Ascending aorta (tissue), 2 donors: ENCODE measurements around the gene MAGI1. TPM values are rescaled to one million over a fixed set of nuclear protein-coding genes. Genes with fewer than 3 reads are reported as not detected.
A peak's percentile ranks its signal among the peaks of the same experiment; 100 is the strongest.

Experiments used
- DNase-seq, 2 donors: peaks; one replicate each; pipeline ENCODE4 v3.0.0-alpha.2; 2019; ENCODE audit warnings: low spot score in 2 of 2
- H3K27ac ChIP-seq, 2 donors: fragments of 200-600 bp; sonication (generic); one replicate each; pipeline ENCODE4 v1.5.1; 2016 to 2017; ENCODE audit warnings: mild to moderate bottlenecking in 1 of 2
- H3K27me3 ChIP-seq: fragments of 200-600 bp; sonication (generic); one replicate; pipeline ENCODE4 v1.5.1; 2017
- H3K36me3 ChIP-seq, 2 donors: fragments of 200-600 bp; sonication (generic); one replicate each; pipeline ENCODE4 v1.5.1; 2016
- H3K4me1 ChIP-seq, 2 donors: fragments of 200-600 bp; sonication (generic); one replicate each; pipeline ENCODE4 v1.5.1; 2016 to 2017; ENCODE audit warnings: mild to moderate bottlenecking in 1 of 2
- H3K4me3 ChIP-seq, 2 donors: fragments of 200-600 bp; sonication (generic); one replicate each; pipeline ENCODE4 v1.5.1; 2016 to 2017; ENCODE audit warnings: mild to moderate bottlenecking in 1 of 2
- H3K9me3 ChIP-seq, 2 donors: fragments of 200-600 bp; sonication (generic); one replicate each; pipeline ENCODE4 v1.5.1; 2016
- CTCF ChIP-seq, 3 experiments: fragments of 200-600 bp in 2 of 3; fragments of 450-650 bp in 1 of 3; sonication (generic) in 2 of 3; IDR thresholded peaks; one replicate each; pipeline ENCODE4 v1.5.1; 2016 to 2019; ENCODE audit warnings: antibody characterized with exemption in 3 of 3, mild to moderate bottlenecking in 1 of 3, moderate library complexity in 1 of 3
- intact Hi-C: fragments of 100-400 bp; cut with DNase I; formaldehyde crosslinking; loops from one replicate; pipeline ENCODE4 v1.15.1; 2023
- total RNA-seq: library from RNA; depleted of rRNA; stranded (reverse); fragments of >200 nt; gene quantifications from one replicate; pipeline ENCODE4 v1.1.0, GENCODE V29; 2016

MAGI1 gene
- total RNA-seq, 1 donor from 2014 or later = 28.4 TPM

- Histone ChIP-seq H3K27ac (no peak overlapping the region), H3K27me3 (no peaks in the 10 kb centered on the region), H3K36me3 (no peaks in the 10 kb centered on the region), H3K9me3 (peaks cover 0 to 3% of the 10 kb centered on the region in 2 donors), H3K4me1 (no peaks in the 10 kb centered on the region), H3K4me3 (no peak overlapping the region)
- TF ChIP-seq CTCF (IDR thresholded peaks at IDR 0.05) = no peak
- no peak for DNase-seq
- intact Hi-C loops = no loop called here
These were observed 28.4 kb upstream of the MAGI1 start for GRCh38 chr3:66066963-66067617.

DNA sequence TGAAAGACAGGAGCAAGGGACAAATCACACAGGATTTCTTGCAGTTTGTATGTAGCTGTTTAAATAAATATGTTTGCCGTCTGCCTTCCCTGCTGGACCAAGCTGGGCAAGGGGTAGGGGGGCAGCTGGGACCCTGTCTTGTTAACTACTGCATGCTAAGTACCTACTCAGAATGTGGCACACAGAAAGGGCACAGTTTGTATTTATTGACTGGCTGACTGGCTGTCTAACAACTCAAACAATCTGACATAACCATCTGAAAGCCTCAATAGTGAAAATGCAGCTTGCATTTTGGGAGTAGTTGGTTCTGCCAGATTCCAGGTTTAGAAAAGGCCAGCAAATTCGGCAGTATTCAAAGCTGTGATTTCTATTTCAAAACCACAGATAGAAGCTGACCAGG, 16.6 kb upstream of the MAGI1 start:
- no peak for TF ChIP-seq CTCF (IDR thresholded peaks at IDR 0.05)
- no peaks in the 10 kb centered on the region for H3K36me3 ChIP-seq
- no peaks in the 10 kb centered on the region for H3K27me3 ChIP-seq
- H3K4me1 ChIP-seq = peaks cover 3 to 19% of the 10 kb centered on the region in 2 donors
- H3K4me3 ChIP-seq = no peak overlapping the region
- intact Hi-C loops = no loop called here
- peak overlapping the region in 1 of 2 donors; percentile 47 for H3K27ac ChIP-seq
- DNase-seq = no peak
- no peaks in the 10 kb centered on the region for H3K9me3 ChIP-seq

GRCh38 chr3:66053550-66054094, 14.9 kb upstream of the MAGI1 start:
- no peaks in the 10 kb centered on the region for H3K27me3 ChIP-seq
- no peaks in the 10 kb centered on the region for H3K36me3 ChIP-seq
- intact Hi-C loops = no loop called here
- H3K4me1 ChIP-seq = peaks cover 3 to 19% of the 10 kb centered on the region in 2 donors
- peak overlapping the region; percentile 54 to 61 for H3K27ac ChIP-seq
- TF ChIP-seq CTCF (IDR thresholded peaks at IDR 0.05) = no peak
- DNase-seq = no peak
- no peak overlapping the region for H3K4me3 ChIP-seq
- H3K9me3 ChIP-seq = no peaks in the 10 kb centered on the region

DNA sequence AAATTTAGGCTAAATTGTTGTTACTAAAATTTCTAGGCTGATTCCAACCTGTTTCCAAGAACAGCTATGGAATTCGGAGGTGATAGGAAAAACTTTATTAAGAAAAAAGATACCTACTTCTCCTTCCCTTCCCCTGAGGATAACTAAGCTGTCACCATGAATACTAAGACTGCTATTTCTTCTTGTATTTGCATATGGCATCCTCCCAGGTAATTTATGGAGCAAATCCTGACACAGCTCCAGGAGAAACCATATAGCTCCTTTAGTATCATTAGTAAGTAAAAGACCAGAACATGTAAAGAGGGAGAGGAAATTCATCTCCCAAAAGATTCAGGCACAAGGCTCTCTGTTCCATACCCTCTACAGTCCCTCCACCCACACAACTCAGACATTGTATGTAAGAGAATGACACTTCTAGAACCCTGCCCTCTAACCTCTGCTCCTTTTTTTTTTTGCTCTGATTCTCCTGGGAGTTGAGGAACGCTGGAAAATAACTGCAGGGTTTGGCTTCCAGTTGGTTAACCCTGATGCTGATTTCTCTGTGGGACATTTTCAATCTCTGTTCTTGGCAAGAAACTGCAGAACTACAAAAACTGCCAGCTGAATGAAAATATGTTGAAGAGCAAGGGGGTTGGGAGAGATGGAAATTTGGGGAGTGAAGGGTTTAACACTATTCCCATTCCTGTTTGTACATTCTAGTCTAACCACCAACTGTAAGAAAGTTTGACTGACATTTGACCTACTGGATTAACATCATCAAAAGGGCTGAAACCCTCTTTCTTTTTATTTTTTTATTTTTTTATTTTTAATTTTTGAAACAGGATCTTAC, 14.2 kb upstream of the MAGI1 start:
- intact Hi-C loops = no loop called here
- Histone ChIP-seq H3K9me3 (no peaks in the 10 kb centered on the region), H3K4me3 (no peak overlapping the region), H3K36me3 (no peaks in the 10 kb centered on the region), H3K27ac (peak overlapping the region; percentile 54 to 61), H3K4me1 (peaks cover 3 to 25% of the 10 kb centered on the region in 2 donors), H3K27me3 (no peaks in the 10 kb centered on the region)
- TF ChIP-seq CTCF (IDR thresholded peaks at IDR 0.05) = no peak
- DNase-seq = no peak

DNA sequence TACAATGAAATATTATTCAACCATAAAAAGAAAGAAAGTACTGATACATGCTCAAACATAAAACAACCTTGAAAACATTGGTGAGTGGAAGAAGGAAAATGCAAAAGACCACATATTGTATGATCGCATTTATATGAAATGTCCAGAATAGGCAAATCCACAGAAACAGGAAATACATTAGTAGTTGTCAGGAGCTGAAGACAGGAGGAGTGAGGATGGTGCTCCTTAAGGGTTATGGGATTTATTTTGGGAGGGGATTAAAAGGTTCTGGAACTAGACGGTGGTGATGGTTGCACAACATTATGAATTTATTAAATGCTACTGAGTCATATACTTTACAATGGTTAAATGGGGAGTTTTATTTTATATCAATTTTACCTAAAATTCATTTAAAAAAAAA, 12.1 kb upstream of the MAGI1 start:
- Histone ChIP-seq H3K9me3 (no peaks in the 10 kb centered on the region), H3K27me3 (no peaks in the 10 kb centered on the region), H3K4me3 (no peak overlapping the region), H3K36me3 (no peaks in the 10 kb centered on the region), H3K4me1 (peaks cover 12 to 29% of the 10 kb centered on the region in 2 donors), H3K27ac (no peak overlapping the region)
- DNase-seq = no peak
- intact Hi-C loops = no loop called here
- no peak for TF ChIP-seq CTCF (IDR thresholded peaks at IDR 0.05)
